Gastroesophageal sphincter (tissue), 4 donors: ENCODE results near the gene MIA2. TPM values are rescaled to one million over a fixed set of nuclear protein-coding genes. Genes with fewer than 3 reads are reported as not detected.
"Not testable (repeated sequence)": the region's sequence is repeated elsewhere in the genome, so short reads cannot be mapped to it uniquely, and the experiment has no call there.

Source experiments
- ATAC-seq: fragments of 150-250 bp; one replicate; pipeline ENCODE4 v1.9.1; 2016; ENCODE audit warnings: mild to moderate bottlenecking, moderate library complexity
- H3K27ac ChIP-seq, 4 donors: fragments of 200-600 bp; sonication (generic) in 3 of 4; 1 replicate in 3 of 4; 2 replicates in 1 of 4; pipeline ENCODE4 v1.5.1; 2016 to 2019
- H3K27me3 ChIP-seq: fragments of 200-600 bp; sonication (generic); one replicate; pipeline ENCODE4 v1.5.1; 2019
- H3K36me3 ChIP-seq, 2 donors: fragments of 200-600 bp; sonication (generic); one replicate each; pipeline ENCODE4 v1.5.1; 2019; ENCODE audit warnings: control low read depth in 1 of 2
- H3K4me1 ChIP-seq, 3 donors: fragments of 200-600 bp; sonication (generic); 1 replicate in 2 of 3; 2 replicates in 1 of 3; pipeline ENCODE4 v1.5.1; 2016 to 2019; ENCODE audit warnings: control low read depth in 2 of 3
- H3K4me3 ChIP-seq, 2 donors: fragments of 200-600 bp; sonication (generic); one replicate each; pipeline ENCODE4 v1.5.1; 2019; ENCODE audit warnings: mild to moderate bottlenecking in 1 of 2, moderate library complexity in 1 of 2
- H3K9me3 ChIP-seq, 3 donors: fragments of 200-600 bp; sonication (generic); one replicate each; pipeline ENCODE4 v1.5.1; 2017 to 2019; ENCODE audit warnings: control low read depth in 2 of 3
- CTCF ChIP-seq, 4 experiments: fragments of 200-600 bp in 2 of 4; fragments of 450-650 bp in 2 of 4; sonication (generic) in 1 of 4; IDR thresholded peaks; one replicate each; pipeline ENCODE4 v1.5.1; 2017 to 2019; ENCODE audit warnings: antibody characterized with exemption in 4 of 4, mild to moderate bottlenecking in 2 of 4, moderate library complexity in 2 of 4
- EP300 ChIP-seq: sonication (generic); formaldehyde crosslinking; IDR thresholded peaks from one replicate; pipeline ENCODE4 v1.6.1; 2017; ENCODE audit warnings: antibody characterized with exemption, mild to moderate bottlenecking
- POLR2A ChIP-seq, 2 donors: fragments of 450-650 bp; IDR thresholded peaks; one replicate each; pipeline ENCODE4 v1.6.1; 2017; ENCODE audit warnings: antibody characterized with exemption in 2 of 2, mild to moderate bottlenecking in 2 of 2, moderate library complexity in 1 of 2
- POLR2AphosphoS5 ChIP-seq: sonication (generic); formaldehyde crosslinking; IDR thresholded peaks from one replicate; pipeline ENCODE4 v1.6.1; 2017; ENCODE audit warnings: antibody characterized with exemption
- WGBS, 2 donors: methylation state at CpG; one replicate each; pipeline ENCODE4 v1.1.5; 2018; ENCODE audit warnings: low coverage in 1 of 2; 5-methylcytosine and 5-hydroxymethylcytosine counted together
- total RNA-seq, 4 donors: library from RNA; depleted of rRNA; stranded (reverse); fragments of >200 nt; gene quantifications; one replicate each; pipeline ENCODE4 v1.1.0, GENCODE V29; 2016

Gene MIA2
- total RNA-seq, 4 donors from 2014 or later: 13.5 to 21.3 (median 16.3) TPM

- Histone ChIP-seq H3K36me3 (peaks cover 0 to 2% of the 10 kb centered on the region in 2 donors), H3K27me3 (no peaks in the 10 kb centered on the region), H3K9me3 (no peaks in the 10 kb centered on the region), H3K27ac (no peak overlapping the region), H3K4me3 (no peak overlapping the region), H3K4me1 (peaks cover 0 to 47% (median 0%) of the 10 kb centered on the region in 3 donors)
- no peak for ATAC-seq
- no CpG with 5 or more reads among the region's 1 CpG for WGBS, 2 donors
- TF ChIP-seq POLR2AphosphoS5: no peak
- TF ChIP-seq POLR2A (IDR thresholded peaks at IDR 0.05): no peak
- TF ChIP-seq CTCF (IDR thresholded peaks at IDR 0.05): no peak
- no peak for TF ChIP-seq EP300
Measured at GRCh38 chr14:39272918-39273317, 39.2 kb downstream of the MIA2 start.

GRCh38 chr14:39275395-39275794 lies 41.7 kb downstream of the MIA2 start:
- WGBS, 2 donors: 92 to 96% methylated on average over 4 to 5 of the region's 5 CpGs
- TF ChIP-seq POLR2AphosphoS5: no peak
- no peak for TF ChIP-seq EP300
- TF ChIP-seq POLR2A (IDR thresholded peaks at IDR 0.05): no peak
- no peak for TF ChIP-seq CTCF (IDR thresholded peaks at IDR 0.05)
- no peaks in the 10 kb centered on the region for H3K9me3 ChIP-seq
- H3K27ac ChIP-seq: no peak overlapping the region
- no peak overlapping the region for H3K4me3 ChIP-seq
- no peak for ATAC-seq
- H3K4me1 ChIP-seq: peaks cover 0 to 22% (median 0%) of the 10 kb centered on the region in 3 donors
- peaks cover 0 to 27% of the 10 kb centered on the region in 2 donors for H3K36me3 ChIP-seq
- H3K27me3 ChIP-seq: no peaks in the 10 kb centered on the region

- no peak overlapping the region for H3K27ac ChIP-seq
- no peak for ATAC-seq
- peaks cover 0 to 33% of the 10 kb centered on the region in 2 donors for H3K36me3 ChIP-seq
- H3K9me3 ChIP-seq: no peaks in the 10 kb centered on the region
- no peaks in the 10 kb centered on the region for H3K27me3 ChIP-seq
- TF ChIP-seq CTCF (IDR thresholded peaks at IDR 0.05) (no peak), POLR2A (IDR thresholded peaks at IDR 0.05) (no peak), EP300 (no peak), POLR2AphosphoS5 (no peak)
- H3K4me1 ChIP-seq: peaks cover 0 to 17% (median 0%) of the 10 kb centered on the region in 3 donors
- WGBS, 2 donors: 82 to 89% methylated on average over 1 of the region's 1 CpG
- H3K4me3 ChIP-seq: no peak overlapping the region
Measured at GRCh38 chr14:39276005-39276404, 42.3 kb downstream of the MIA2 start.

GRCh38 chr14:39276579-39277114 lies 42.9 kb downstream of the MIA2 start:
- WGBS, 2 donors: 91 to 100% methylated on average over 1 to 2 of the region's 2 CpGs
- no peak overlapping the region for H3K27ac ChIP-seq
- H3K4me1 ChIP-seq: peaks cover 0 to 12% (median 0%) of the 10 kb centered on the region in 3 donors
- H3K9me3 ChIP-seq: no peaks in the 10 kb centered on the region
- H3K36me3 ChIP-seq: peaks cover 0 to 40% of the 10 kb centered on the region in 2 donors
- TF ChIP-seq EP300 (no peak), POLR2AphosphoS5 (no peak), CTCF (IDR thresholded peaks at IDR 0.05) (no peak), POLR2A (IDR thresholded peaks at IDR 0.05) (no peak)
- ATAC-seq: no peak
- H3K4me3 ChIP-seq: no peak overlapping the region
- no peaks in the 10 kb centered on the region for H3K27me3 ChIP-seq

- Histone ChIP-seq H3K36me3 (peaks cover 0 to 63% of the 10 kb centered on the region in 2 donors), H3K4me1 (peaks cover 0 to 12% (median 0%) of the 10 kb centered on the region in 3 donors), H3K27me3 (no peaks in the 10 kb centered on the region), H3K9me3 (no peaks in the 10 kb centered on the region), H3K4me3 (no peak overlapping the region), H3K27ac (no peak overlapping the region)
- TF ChIP-seq POLR2A (IDR thresholded peaks at IDR 0.05): no peak
- no peak for TF ChIP-seq EP300
- no peak for TF ChIP-seq CTCF (IDR thresholded peaks at IDR 0.05)
- no peak for TF ChIP-seq POLR2AphosphoS5
- ATAC-seq: no peak
- 88 to 100% methylated on average over 2 to 3 of the region's 3 CpGs for WGBS, 2 donors
Measured at GRCh38 chr14:39279515-39279914, 45.8 kb downstream of the MIA2 start.

- not testable (repeated sequence) for H3K27me3 ChIP-seq, H3K4me1 ChIP-seq, H3K9me3 ChIP-seq, H3K27ac ChIP-seq, ATAC-seq, H3K4me3 ChIP-seq
- 100% methylated on average over 2 of the region's 3 CpGs; no CpG with 5 or more reads in 1 of the 2 donors for WGBS, 2 donors
- H3K36me3 ChIP-seq: peaks cover 0 to 67% of the 10 kb centered on the region in 2 donors
Measured at GRCh38 chr14:39280678-39281077, 47.0 kb downstream of the MIA2 start.
